HG02571 (cell line): ENCODE data around the gene HOXC10.

Source experiments
- ATAC-seq: cut with Tn5 transposase; IDR thresholded peaks from one replicate; pipeline ENCODE4 v1.9.1; 2021; ENCODE audit warnings: mild to moderate bottlenecking, moderate library complexity; ENCODE audit not compliant: unreplicated experiment

Gene HOXC10

DNA sequence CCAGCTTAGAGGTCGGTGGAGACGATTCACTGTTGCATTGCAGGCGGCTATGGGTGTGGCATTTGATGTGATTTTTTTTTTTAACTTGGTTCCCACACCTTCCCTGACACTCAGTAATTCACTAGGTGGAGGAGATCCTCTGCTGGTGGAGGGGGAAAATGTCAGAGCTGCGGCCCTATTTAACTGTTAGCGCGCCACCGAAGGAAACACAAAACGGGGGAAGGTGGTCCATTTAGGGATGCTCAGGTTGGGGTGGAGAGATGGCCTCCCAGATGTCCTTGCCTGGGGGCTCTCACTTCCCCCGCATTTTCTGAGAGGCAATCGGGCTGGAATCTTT lies 34.5 kb upstream of the HOXC10 start:
- ATAC-seq = no peak

DNA sequence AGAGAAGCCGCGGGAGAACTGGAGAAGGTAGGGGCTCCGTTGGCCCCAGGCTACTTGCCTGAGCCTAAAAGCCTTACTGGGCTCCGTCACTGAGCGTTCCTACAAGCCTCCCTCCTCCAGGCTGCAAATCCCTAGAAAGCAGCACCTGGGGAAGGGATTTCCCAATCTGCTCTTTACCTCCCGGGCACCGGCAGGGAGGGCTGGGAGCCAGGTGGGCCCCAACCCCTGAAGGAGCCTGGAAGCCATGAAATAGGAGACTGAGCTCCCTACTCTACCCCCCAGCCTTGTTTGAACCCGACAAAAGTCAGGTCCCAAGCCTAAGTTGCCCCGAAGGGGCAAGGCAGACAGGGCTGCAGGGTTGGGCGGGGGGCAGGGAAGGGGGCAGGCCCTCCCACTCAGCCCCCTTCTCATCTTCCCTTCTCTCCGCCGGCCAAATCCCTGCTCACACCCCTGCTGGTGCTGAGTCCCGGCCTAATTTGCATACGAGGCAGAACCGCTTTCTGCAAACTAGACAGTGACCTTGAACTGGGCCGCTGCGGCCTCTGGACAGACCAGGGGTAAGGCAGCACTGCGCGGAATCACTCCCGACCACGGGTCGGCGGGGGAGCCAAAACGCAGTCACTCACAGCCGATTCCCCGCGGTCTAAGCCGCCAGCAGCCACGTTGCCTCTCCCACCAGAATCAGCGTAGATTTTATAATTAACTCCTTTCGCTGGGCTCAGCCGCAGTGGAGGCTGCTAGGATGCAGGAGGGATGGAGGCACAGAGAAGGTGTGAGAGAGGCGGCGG lies 34.0 kb upstream of the HOXC10 start:
- no peak for ATAC-seq

DNA sequence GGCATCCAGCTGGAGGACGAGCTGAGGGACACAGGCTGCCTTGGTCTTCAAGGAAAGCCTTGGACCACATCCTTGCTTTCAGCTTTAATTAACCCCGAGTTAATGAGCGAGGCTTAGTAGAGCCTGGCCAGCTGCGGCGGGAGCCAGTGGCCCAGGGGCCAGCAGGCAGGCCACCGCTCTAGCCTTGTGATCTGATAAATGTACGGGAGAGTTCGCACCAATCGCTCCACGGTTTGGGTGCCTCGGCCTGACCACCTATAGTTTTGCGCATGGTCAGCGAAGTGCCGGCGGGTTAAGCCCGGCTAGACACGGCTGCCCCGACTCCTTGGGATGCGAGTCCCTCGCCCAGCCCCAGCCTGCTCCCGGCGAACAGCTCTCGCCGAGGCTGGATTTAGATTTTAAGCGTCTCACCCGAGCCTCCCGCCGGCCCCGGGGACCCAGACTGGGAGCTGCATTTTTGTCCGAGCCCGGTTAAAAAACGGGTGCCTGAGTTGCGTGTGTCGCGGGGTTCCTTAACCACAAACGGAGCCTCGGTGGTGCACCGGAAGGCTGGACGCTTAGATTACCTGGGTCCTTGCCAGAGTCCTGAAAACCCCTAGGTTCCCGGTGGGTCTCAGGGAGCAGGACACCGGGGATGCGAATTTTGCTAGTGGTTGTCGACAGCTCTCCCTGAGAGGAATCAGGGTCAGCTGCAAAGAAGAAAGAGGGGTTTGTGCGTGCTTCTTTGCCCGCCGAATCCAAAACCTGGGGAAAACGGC lies 33.2 kb upstream of the HOXC10 start:
- no peak for ATAC-seq

DNA sequence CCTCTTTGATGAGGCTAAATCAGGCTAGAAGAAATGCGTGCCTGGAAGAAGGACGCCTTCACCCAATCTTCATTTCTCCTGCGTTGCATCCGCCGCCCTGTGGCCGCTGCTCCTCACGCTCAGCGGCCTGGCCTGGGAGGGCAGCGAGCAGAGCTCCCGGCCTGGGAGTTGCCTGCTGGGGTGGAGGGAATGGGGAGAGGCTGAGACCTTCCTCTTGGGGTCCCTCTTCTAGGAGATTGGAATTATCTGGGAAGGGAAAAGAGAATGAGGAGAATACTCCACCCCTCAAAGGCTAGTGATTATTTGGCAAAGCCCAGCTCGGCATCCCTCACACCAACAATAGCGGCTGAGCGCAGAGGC lies 32.6 kb upstream of the HOXC10 start:
- no peak for ATAC-seq

DNA sequence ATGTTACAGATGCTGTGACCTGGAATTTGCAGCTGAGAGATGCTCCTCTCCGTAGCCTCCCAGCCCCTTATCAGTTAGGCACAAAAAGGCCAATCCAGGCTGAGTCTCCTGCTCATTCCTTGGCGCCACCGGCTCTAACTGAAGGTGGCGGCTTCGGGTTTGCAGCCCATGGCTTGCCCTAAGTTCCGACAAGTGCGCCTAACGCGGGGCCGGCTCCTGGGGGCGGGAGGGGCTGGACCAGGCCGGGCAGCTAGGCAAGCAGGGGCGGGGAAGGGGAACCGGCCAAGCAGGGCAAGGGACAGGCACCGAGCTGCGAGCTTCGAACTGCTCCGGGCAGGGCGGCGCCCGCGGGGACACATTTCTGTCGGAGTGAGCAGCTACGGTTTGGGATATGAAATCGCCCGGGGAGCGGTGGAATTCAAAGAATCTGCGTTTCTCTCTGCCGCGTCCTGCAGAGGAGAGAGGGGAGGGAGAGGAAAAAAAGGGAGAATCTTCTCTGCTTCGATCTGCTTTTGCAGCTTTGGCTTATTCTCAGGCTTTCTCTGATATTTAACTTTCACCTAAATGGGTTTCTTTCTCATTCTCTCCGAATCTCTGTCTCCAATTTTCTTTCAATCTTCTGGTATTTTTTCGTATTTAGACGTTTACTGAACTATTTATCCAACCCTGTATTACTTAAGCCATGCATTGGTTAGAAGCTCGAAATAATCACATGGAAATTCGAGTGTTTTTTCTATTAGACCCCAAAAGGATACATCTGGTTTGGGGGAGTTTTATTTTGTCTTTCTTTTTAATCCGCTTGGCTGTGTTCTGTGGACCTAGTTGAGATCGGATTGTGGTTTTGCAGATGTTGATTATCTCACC lies 31.8 kb upstream of the HOXC10 start:
- ATAC-seq = no peak

DNA sequence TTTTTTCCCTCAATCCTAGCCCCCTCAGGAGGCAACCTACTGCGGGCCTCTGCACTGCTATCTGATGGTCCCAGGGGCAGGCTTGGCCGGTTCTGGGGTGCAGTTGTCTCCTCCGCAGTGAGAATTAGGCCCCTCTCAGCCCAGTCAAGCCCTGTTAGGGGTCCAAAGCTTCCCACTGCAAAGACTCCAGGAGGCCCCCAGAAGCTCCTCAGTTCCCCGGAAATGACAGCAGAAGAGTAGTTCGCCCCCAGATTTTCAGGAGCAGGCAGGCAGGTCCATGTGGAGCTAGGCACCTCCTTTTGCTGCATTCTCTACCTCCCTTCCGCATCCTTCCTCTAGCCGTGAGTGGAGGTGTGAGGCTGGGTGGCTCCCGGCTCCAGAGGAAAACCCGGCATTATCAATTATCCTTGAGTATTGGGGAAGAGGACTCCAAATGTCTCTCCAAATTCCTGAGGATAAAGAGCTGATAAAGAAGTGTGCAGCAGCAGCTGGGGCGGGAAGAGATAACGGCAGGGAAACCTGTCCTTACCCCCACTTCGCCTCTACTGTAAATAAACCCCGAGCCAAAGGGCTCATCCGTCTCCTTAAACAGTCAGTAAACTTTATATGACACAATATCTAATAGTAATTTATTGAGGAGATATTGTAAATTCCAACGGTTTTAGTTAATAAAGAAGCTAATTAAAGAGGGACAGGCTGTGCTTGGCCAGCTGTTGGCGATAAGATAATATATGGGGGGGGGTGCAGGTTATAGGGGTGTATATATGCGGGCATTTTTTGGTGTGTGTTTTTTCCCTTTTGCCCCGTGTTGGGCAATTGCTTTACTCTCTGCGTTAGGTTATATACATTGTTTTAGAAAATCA lies 30.9 kb upstream of the HOXC10 start:
- no peak for ATAC-seq

DNA sequence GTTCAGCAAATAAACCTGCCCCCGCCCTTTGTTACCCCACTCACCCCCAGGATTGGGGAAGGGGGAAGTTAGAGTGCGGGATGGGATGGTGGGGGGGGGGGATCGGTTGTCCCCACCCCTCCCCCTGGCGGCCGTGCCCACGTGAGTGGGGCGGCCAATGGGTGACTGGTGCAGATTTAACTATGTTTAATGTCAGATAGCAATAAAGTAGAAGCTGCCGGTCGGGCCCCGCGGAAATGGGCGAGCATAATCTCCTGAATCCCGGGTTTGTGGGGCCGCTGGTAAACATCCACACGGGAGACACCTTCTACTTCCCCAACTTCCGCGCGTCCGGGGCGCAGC lies 30.3 kb upstream of the HOXC10 start, which contains the start of gene HOXC12:
Gene HOXC12, plus strand, starts transcription at position 210 of the 342 bp plus-strand sequence. Its CDS starts 27 bp downstream, at position 237.
- no peak for ATAC-seq

DNA sequence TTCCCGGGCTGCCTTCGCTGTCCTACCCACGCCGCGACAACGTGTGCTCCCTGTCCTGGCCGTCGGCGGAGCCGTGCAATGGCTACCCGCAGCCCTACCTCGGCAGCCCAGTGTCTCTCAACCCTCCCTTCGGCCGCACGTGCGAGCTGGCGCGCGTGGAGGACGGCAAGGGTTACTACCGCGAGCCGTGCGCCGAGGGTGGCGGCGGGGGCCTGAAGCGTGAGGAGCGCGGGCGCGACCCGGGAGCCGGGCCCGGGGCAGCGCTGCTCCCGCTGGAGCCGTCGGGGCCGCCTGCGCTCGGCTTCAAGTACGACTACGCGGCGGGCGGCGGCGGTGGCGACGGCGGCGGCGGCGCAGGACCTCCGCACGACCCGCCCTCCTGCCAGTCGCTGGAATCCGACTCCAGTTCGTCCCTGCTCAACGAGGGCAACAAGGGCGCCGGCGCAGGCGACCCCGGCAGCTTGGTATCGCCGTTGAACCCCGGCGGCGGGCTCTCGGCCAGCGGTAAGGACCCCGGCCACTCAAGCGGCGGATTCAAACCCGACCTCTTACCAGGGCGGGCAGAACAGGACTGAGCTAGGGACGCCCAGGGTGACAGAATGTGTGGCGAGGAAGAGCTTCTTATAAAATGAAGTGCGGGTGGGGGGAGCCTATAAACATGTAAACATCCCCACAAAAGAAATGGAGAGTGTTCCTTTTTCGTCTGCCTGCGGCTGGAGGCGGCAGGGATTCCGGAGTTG lies 29.7 kb upstream of the HOXC10 start:
- ATAC-seq = no peak

DNA sequence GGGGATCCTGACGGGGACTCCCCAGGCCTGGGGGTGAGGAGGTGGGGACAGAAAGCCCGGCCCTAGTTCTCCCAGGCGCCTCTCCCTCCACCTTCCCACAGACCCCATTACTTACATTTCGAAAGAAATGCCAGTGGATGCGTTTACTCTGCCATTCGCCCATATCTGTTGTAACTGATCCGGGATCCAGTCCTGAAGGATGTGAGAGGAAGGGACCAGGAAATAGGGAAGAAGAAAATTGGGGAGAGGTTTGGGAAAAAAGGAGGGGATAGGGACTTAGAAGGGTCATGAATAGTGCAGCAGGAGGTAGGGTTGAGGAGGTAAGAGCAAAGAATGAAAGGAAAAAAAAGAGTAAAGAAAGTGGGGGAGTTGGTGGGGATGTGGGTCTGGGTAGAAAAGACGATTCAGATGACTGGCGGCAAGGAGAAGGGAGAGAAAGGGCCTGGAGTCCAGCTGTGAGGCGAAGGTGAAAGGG lies 29.1 kb upstream of the HOXC10 start:
- ATAC-seq = no peak

DNA sequence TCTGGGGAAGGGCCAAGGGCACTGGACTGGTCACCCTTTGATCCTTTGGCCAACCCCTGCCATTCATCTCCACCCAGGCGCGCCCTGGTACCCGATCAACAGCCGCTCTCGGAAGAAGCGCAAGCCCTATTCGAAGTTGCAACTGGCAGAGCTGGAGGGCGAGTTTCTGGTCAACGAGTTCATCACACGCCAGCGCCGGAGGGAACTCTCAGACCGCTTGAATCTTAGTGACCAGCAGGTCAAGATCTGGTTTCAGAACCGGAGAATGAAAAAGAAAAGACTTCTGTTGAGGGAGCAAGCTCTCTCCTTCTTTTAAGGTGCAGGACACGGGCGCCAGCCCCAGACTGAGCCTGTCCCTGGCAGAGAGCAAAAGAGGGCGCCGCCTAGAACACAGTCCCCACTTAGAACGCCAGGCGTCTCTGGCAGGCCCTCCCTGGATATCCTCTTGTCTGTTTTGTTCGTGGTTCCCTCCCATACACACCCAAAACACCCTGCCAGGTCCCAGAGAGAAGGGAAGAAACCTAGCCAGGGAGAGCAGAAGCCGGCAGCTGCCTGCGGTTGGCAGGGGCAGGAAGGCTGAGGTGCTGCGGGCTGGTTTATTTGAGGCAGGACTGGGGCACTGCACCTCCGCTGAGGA lies 28.6 kb upstream of the HOXC10 start:
- ATAC-seq = no peak

DNA sequence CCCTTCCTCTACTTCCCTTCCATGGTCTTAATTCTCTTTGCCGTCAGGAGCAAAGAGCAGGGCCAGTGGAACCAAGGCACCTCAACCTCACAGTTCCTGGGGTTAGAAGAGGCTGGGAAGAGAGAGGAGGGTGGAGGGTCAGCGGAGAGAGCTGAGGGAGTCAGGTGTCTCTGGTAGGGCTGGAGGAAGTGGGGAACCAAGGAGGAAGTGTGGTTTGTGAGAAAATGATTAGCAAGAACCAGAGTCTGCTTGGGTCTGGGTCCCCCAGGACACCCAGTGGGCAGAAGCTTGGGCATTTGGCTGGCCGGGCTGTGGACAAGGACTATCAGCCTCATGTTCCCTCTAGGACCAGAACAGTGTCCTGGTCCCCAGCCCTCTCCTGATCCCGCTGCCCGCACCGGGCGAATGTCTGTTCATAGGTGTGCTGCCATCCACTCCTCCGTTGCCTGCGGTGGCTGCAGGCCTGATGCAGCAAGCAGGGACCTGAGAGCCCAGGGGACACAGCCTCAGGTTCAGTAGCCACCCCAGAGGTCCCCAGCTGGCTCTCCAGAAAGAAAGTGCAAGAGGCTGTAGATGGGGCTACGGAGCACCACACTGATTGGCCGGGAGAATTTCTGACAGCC lies 27.9 kb upstream of the HOXC10 start:
- ATAC-seq = no peak

DNA sequence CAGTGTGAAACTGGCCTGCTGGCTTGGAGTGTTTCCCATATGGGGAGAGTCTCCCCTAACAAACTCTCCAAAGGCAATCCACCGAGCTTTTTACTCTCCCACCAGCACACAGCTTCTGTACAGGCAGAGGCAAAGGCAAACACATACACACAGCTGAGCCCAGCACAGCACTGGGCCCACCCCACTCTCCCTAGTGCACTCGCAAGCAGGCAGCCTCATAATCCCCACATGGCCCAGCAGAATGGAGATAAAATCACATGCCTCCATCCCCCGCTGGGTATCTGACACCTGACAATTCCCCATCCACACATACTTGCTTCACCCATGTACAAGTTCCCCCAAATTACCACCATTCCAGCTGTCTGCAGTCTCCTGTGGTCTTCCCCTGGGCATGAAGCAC lies 26.8 kb upstream of the HOXC10 start:
- ATAC-seq = no peak

DNA sequence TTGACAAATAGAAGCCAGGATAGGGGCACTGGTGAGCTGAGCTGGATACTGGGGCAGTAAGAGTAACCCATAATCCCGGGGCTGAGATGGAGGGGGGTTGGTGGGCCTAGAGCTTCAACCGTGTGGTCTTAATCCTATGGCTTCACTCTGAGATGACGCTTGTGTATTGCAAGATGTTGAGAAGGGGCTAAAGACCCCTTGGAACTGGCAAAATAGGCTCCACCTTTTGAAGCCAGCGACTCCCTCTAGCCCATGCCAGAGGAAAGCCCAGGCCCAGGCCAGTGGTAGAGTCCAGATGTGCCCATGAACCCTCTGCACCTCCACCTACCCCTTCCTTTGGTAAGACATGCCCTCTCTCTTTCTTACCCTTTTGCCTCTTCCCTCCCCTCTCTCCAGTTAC lies 25.6 kb upstream of the HOXC10 start:
- ATAC-seq = no peak

DNA sequence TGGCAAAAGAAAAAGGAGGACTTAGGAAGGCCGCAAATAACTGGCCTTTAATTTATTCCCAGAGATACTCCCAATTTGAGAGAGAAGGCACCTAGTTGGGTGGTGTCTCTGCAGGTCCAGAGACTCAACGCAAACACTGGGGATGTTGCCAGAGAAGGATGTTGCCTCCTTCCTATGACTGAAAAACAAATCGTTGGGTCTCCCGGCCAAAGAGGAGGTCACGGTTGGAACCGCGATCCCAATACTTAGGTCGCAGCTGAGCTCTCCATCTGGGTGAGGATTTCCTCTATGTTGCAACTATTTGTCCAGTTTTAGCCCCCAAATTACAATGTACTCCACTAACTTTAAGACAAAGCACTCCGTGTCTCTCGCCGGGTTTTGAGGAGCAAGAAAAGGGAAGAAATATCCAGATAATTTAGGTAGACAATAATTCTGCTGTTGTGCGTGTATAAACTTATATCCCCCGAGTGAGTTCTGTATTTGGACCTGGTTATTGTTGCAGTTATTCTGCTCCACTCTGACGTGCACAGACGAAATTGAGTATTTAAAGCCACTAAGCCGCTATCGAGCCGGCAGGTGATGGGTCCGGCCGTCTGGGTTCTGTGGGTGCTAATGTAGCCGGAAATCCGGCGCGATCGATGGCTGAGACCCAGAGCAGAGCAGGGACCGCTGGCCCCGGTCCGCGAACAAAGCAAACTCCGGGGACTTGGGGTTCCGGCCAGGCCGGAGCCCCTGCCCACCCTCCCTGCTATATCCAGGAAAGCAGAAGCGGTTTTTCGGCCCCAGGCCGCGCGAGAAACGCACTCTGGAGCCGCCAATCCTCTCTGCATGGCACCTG lies 24.5 kb upstream of the HOXC10 start:
- no peak for ATAC-seq

DNA sequence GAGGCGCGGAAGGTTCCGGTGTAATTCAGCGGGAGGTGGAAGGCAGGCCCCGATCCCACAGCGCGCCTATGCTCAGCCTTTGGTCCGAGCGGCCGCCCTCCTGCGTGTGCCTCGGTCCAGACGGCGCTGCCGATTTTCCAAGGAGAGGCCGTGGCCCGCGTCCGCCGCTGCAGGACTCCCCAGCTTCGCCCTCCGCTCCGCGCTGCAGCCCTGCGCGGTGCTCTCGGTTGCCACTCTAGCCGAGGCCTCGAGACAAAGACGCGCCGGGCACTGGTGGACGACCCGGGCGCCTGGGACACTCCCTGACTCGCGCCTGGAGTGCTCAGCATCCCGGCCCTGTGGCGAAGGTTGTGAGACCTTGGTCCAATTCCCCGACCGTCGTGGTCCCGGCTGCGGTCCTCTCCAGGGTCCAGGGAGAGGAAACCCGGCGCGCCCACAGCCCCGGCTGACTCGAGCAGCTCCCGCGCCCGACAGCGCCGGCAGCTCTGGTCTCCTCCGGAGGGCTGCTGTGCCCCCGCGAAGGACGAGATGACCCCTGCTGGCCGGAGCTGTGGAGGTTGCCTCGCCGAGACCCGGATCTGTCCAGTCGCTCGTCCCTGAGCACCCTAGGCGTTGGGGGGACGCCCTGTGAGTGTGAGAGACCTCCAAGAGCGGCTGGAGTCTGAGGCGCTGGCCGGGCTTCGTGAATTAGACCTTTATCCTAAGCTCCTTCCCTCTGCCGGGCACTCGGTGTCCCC lies 23.8 kb upstream of the HOXC10 start:
- no peak for ATAC-seq

DNA sequence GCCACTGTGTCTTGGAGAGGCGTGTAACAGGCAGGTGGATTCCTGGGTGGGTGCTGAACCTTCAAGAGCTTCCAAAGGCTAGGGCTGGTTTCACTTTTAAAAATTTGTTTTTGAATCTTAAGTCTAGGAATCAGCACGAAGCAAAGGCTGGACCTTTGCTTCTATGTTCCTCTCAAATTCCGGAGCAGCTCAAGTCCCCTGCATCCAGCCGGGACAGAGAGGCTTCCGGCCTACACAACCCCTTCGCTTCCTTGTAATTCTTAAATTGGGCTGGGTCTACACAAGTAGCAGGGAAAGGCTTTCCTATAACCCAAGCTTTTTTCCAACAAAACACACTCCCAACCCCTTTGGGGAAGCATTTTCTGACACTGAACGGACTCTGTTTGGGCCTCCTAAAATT lies 21.9 kb upstream of the HOXC10 start:
- ATAC-seq = no peak
